Naive thymus-derived CD8-positive, alpha-beta T cell (primary cell): ENCODE results near the gene OTUD1. TPM values are rescaled to one million over a fixed set of nuclear protein-coding genes. Genes with fewer than 3 reads are reported as not detected.

Experiments used
- ATAC-seq, 2 donors: fragments of 150-1000 bp; cut with Tn5 transposase in 1 of 2; sonication (Bioruptor Pico), chemical (Tn5 transposase) in 1 of 2; 1 replicate in 1 of 2; 2 replicates in 1 of 2; pipeline ENCODE4 v1.10.0; 2021; ENCODE audit warnings: mild to moderate bottlenecking in 2 of 2, moderate library complexity in 2 of 2
- POLR2A ChIA-PET: fragments of 350-600 bp; sonication (Branson Sonifier 250); formaldehyde crosslinking; loops from one replicate; lab custom pipeline; 2021; ENCODE audit warnings: antibody characterized with exemption; lab: Charles Lee
- DNase-seq, 10 donors: peaks; one replicate each; pipeline versions ENCODE4 v3.0.0 to v3.0.0-alpha.2; 2020 to 2022
- H3K27ac Mint-ChIP-seq, 10 donors: one replicate each; pipeline ENCODE4 v1.8.0; 2020 to 2022; ENCODE audit warnings: mild to moderate bottlenecking in 10 of 10, mixed read lengths in 10 of 10, moderate library complexity in 4 of 10, inconsistent platforms in 1 of 10
- H3K27me3 Mint-ChIP-seq, 5 donors: one replicate each; pipeline ENCODE4 v1.8.0; 2021 to 2022; ENCODE audit warnings: mixed read lengths in 5 of 5
- H3K36me3 Mint-ChIP-seq, 3 donors: one replicate each; pipeline ENCODE4 v1.8.0; 2020 to 2022; ENCODE audit warnings: mixed read lengths in 3 of 3, mild to moderate bottlenecking in 2 of 3, inconsistent platforms in 1 of 3
- H3K4me1 Mint-ChIP-seq, 4 donors: one replicate each; pipeline ENCODE4 v1.8.0; 2021 to 2022; ENCODE audit warnings: mixed read lengths in 4 of 4
- H3K4me3 Mint-ChIP-seq, 10 donors: one replicate each; pipeline ENCODE4 v1.8.0; 2020 to 2022; ENCODE audit warnings: mild to moderate bottlenecking in 10 of 10, mixed read lengths in 10 of 10, moderate library complexity in 6 of 10, inconsistent platforms in 1 of 10
- H3K9me3 Mint-ChIP-seq, 9 donors: one replicate each; pipeline ENCODE4 v1.8.0; 2020 to 2022; ENCODE audit warnings: mixed read lengths in 9 of 9, mild to moderate bottlenecking in 3 of 9, inconsistent platforms in 1 of 9, moderate library complexity in 1 of 9
- microRNA-seq: library from miRNA; unstranded; fragments of <30 nt; microRNA quantifications from one replicate; pipeline ENCODE4 v1.2.0, GENCODE V29; 2022; ENCODE audit warnings: borderline microRNAs expressed
- polyA plus RNA-seq, 3 donors: library from polyadenylated mRNA; unstranded; fragments of 300-500 nt; fragmentation: Illumina TruSeq; gene quantifications; one replicate each; pipeline ENCODE4 v1.2.3, GENCODE V29; 2021
- total RNA-seq, 8 experiments: library from RNA in 2 of 8; stranded (reverse) in 2 of 8; gene quantifications; one replicate each; pipeline ENCODE4 v1.2.3 and lab custom pipeline; 2021 to 2026

Gene OTUD1
- total and polyA plus RNA-seq, 5 experiments from 2014 or later, result 6.1 to 37.7 (median 17.5) TPM

- Mint-ChIP-seq H3K4me3 (no peak overlapping the region), H3K4me1 (no peaks in the 10 kb centered on the region), H3K9me3 (no peaks in the 10 kb centered on the region), H3K27me3 (peaks cover 0 to 6% (median 0%) of the 10 kb centered on the region in 5 donors), H3K27ac (no peak overlapping the region), H3K36me3 (no peaks in the 10 kb centered on the region)
- DNase-seq (no peak), ATAC-seq (no peak)
- POLR2A ChIA-PET, result no interaction called here
Observed at GRCh38 chr10:23479798-23480473, 41.1 kb downstream of the OTUD1 start.

- peaks cover 0 to 5% (median 0%) of the 10 kb centered on the region in 5 donors for H3K27me3 Mint-ChIP-seq
- no peaks in the 10 kb centered on the region for H3K36me3 Mint-ChIP-seq
- POLR2A ChIA-PET, result no interaction called here
- ATAC-seq (no peak), DNase-seq (no peak)
- no peaks in the 10 kb centered on the region for H3K4me1 Mint-ChIP-seq
- no peak overlapping the region for H3K4me3 Mint-ChIP-seq
- no peaks in the 10 kb centered on the region for H3K9me3 Mint-ChIP-seq
- no peak overlapping the region for H3K27ac Mint-ChIP-seq
Observed at GRCh38 chr10:23481363-23481961, 42.6 kb downstream of the OTUD1 start.

- Mint-ChIP-seq H3K36me3 (no peaks in the 10 kb centered on the region), H3K4me3 (no peak overlapping the region), H3K4me1 (peaks cover 0 to 1% (median 0%) of the 10 kb centered on the region in 4 donors), H3K27ac (no peak overlapping the region), H3K9me3 (peaks cover 0 to 8% (median 0%) of the 10 kb centered on the region in 9 donors), H3K27me3 (peaks cover 1 to 11% (median 7%) of the 10 kb centered on the region in 5 donors)
- ATAC-seq (no peak), DNase-seq (no peak)
- POLR2A ChIA-PET, result no interaction called here
Observed at GRCh38 chr10:23490115-23490514, 51.2 kb downstream of the OTUD1 start.

Small RNAs within 50 kb of the gene (microRNA-seq; reads per million reads assigned to microRNA genes)
- gene MIR1254-2, result not detected

Other genes starting within 250 kb of the OTUD1 start
- gene PTF1A, start 246.8 kb upstream of the OTUD1 start, total RNA-seq, result not detected
- not detected for gene PTF1A, start 246.8 kb upstream of the OTUD1 start, polyA plus RNA-seq
- gene C10orf67, start 94.3 kb upstream of the OTUD1 start, total RNA-seq, result under 1 TPM in 1 of 2 experiments, not detected in 1; 0.16 TPM
- not detected for gene C10orf67, start 94.3 kb upstream of the OTUD1 start, polyA plus RNA-seq